ENCODE results near the gene TRIOBP.

TRIOBP gene

DNA sequence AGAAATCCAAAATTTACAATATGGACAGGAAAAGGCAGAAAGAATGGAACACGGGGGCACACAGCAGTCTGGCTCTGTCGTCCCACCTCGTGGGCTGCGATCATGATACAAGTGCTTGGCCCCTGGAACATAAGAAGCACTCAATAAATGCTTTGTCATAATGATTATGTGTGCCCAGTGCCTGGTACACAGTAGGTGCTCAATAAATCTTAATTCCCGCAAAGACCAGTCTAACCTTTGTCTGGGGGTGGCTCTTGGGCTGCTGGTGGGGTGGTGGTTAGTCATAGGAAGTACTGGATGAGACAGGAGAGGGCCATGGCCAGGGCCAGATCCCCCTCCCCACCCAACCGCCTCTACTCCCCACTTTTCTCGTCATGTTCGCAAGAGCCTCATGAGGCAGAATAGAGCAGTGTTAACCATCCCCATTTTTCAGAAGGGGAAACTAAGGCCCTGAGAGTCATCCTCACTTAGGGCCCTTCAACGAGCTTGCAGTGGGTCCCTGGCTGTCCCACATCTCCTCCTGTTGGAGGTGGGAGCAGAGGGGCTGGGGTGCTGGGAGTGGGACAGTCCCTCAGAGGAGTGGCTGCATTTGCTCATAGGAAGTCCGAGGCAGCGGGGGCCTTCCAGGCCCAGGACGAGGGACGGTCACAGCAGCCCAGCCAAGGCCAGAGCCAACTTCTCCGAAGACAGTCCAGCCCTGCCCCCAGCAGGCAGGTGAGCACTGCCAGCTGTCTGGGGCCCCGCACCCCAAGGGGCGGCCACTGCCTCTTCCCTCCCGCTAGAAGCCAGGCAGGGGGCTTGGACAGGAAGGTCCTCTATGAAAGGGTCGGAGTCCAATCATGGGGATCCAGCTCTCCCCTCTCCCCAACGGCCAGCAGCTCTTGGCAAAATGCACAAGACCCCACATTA, 36.1 kb downstream of the TRIOBP start:
- no peak for ATAC-seq

DNA sequence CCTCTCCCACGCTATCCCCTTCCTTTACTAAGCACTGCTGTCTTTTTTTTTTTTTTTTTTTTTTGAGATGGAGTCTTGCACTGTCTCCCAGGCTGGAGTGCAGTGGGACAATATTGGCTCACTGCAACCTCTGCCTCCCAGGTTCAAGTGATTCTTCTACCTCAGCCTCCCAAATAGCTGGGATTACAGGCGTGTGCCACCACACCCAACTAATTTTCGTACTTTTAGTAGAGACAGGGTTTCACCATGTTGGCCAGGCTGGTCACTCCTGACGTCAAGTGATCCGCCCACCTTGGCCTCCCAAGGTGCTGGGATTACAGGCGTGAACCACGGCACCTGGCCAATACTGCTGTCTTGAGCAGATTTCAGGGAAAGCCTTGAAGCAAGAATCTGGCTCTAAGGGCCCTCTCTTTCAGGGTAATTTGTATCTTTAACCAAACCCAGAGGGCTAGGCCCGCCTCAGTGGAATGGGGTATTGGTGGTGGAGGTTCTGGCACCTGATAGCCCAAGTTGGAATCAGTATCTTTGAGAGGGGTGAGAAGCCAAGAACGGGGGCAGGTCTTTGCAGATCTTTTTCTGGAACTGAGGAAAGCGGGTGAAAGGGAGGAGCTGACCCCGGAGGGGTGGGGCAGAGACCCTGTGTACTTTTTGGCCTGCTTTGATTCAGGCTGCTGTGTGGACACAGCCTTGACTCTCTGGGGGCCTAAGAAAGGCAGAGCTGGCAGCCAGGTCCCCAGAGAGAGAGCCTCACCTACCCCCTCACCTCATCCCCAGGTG, 37.0 kb downstream of the TRIOBP start:
- ATAC-seq: no peak

DNA sequence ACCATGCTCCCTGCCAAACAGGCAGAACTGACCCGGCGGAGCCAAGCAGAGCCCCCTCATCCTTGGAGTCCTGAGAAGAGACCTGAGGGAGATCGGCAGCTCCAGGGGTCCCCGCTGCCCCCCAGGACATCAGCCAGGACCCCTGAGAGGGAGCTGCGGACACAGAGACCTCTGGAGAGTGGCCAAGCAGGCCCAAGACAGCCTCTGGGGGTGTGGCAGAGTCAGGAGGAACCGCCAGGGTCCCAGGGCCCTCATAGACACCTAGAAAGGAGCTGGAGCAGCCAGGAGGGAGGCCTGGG, 37.5 kb downstream of the TRIOBP start:
- ATAC-seq: no peak

DNA sequence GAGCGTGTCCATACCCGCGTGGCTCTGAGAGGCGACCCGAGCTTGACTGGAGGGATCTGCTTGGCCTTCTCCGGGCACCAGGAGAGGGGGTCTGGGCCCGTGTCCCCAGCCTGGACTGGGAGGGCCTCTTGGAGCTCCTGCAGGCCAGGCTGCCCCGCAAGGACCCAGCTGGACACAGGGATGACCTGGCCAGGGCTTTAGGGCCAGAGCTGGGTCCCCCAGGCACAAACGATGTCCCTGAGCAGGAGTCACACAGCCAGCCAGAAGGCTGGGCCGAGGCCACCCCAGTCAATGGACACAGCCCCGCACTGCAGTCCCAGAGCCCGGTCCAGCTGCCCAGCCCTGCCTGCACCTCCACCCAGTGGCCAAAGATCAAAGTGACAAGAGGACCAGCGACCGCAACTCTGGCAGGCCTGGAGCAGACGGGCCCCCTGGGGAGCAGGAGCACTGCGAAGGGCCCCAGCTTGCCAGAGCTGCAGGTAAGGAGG, 38.2 kb downstream of the TRIOBP start:
- no peak for ATAC-seq

DNA sequence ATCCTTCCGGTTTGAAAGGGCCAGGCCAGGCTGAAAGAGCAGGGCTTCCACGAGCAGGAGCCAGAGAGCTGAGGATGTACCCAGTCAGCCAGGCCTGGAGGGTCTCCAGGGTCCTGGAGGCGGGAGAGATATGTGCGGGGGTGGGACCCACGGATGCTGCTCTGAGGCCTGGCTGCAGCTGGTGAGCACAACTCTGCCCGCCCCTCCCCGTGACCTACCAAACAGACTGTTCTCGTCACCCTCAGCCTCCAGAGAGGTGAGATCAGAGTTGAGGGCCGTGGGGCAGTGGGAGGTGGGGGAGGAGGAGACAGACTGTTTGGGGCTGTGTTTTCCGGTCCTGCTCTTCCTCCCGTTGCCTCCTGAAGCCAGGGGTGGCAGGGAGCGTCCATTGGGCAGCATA, 42.2 kb downstream of the TRIOBP start:
- no peak for ATAC-seq

DNA sequence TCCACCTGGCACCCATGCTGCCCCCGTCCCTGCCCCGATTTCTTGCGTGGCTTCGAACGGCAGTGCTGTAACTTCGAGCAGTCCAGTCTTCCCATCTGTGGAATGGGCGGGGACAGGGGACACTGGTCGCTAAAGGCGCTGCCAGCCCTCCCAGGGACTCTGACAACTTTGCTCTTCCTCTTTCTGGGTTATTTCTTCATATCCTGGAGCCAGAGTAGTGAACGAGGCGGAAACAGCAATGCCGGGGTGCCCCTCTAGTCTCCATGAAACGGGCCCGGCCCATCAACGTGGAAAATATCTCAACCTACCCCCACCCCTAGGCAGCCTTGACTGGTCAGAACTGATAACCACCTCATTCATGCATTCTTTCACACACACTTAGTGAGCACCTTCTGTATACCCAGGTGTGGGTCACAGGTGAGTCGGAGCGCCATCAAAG, 42.8 kb downstream of the TRIOBP start:
- ATAC-seq: no peak

DNA sequence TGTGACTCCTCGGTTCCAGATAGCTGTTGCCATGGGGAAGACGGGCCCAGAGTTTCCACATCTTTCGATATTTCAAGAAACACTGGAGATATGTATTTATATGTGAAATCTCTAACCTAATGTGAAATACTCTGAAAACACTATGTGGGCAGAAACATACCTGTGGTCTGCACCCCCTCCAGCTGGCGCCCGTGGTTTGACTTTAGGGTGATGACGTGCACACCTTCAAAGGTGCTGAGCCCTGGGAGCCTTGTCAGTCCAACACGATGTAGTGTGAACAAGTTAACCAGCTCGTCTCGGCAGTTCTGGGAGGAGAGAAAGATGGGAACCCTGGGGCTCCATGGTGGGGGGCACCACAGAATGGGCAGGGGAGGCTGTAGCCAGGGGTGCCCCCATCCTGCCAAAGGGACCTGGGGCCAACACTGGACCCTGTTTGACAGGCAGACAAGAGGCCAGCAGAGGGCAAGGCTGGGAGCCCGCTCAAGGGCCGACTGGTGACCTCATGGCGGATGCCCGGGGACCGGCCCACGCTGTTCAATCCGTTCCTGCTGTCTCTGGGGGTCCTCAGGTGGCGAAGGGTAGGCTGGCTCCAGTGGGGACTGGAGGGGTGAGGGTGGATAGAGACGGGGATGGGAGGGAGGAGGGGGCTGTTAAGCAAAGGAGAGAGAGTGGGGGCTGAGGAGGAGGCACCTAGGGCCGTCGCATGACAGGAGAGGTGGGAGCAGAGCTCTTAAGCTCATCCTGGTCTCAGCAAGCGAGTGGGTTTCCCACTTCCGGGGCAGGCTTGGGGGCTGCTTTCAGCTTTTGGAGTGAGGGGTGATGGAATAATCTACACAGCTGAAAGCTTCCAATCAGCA, 43.8 kb downstream of the TRIOBP start:
- no peak for ATAC-seq

DNA sequence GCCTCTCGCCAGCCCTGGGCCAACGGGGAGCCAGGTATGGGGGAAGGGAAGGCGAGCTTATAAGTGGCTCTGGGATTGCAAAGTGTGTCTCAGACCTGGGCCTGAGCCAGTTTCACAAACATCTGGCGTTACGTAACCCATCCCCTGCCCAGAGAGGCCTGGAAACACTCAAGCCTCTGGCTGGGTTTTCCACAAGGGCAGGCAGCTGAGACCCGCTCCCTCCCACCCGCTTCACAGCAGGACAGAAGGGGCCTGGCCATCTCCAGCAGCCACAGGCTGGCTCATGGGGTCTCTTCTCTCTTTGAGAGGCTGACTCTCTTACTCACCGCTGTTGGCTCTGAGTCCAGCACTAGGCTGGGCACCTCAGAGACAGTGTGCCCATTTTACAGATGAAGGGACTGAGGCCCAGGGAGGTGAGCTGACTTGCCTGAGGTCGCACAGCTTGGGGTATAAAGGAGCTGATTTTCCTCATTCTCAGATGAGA, 44.5 kb downstream of the TRIOBP start:
- ATAC-seq: no peak

DNA sequence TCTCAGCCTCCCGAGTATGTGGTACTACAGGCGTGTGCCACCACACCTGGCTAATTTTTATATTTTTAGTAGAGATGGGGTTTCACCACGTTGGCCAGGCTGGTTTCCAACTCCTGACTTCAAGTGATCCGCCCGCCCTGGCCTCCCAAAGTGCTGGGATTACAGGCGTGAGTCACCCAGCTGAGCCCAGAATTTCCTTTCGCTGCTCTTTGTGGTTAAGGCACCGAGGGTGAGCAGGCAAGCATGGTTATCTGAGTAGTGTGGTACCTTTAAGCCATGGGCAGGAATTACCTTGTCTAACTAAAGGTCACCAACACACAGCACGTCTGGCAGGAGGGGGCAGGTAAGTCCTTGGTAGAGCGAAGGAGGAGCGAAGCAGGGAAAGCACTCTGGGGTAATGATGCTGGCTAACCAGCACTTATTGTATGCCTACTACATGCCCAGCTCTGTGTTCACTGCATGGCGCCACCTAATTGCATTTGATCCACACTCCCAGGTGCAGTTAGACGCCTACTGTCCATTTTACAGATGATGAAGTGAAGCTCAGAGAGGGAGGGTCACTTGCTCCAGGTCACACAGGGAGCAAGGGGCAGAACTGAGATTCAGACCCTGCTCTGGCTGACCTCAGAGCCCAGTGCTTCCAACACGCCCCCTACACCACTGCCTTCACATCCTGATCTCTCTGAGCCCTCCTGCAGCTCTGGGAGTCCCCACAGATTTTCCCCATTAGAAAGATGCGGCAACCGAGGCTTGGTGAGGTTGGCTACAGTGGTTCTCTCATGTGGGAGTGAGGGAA, 45.7 kb downstream of the TRIOBP start:
- ATAC-seq: no peak

DNA sequence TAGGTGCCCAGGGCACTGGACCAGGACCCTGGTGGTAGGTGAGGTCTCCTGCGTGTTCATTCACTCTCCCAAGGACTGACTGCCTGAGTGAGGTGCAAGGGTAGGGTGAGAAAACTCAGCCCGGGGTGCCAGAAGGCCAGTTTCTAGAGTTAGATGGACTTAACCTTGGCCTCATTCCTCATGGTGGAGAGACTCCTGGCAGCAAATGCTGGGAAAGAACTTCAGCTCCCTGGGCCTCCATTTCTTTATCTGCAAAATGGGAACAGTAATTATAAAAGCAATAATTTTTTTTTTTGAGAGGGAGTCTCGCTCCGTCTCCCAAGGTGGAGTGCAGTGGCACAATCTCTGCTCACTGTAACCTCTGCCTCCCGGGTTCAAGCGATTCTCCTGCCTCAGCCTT, 47.7 kb downstream of the TRIOBP start:
- ATAC-seq: no peak

DNA sequence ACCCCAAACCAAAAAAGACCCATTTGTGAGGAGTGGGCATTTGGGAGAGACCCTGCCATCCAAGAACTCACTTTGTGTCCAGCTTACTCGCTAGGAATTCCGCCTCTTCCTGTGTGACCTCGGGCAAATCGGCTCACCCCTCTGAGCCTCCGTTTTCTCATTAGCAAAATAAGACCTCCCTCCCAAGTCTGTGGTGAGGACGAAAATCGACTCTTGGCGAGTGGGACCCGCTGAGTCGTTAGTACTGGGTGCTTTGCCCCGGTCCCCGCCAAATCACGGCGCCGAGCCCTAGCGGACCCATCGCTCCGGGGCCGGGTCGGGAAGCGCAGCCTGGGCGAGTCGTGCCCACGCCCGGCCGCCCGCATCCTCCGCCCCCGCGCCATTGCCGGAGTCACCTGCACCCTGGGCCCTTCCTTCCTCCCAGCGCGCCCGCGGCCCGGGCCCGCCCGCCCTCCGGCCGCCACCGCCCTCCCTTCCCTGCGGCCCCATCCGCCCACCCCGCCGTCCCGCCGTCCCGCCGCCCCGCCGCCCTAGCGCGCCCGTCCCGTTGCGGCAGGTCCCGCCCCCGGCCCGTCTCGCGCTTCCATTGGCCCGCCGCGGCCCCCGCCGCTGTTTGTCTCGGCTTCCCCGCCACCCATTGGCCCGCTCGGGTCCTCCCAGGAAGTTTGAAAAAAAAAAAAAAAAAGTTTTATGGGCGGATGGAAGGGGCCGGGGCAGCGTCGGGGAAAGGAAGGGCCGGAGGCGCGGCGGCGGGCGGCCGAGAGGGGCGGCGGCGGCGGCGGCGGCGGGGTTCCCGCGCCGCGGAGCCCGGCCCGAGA, 48.9 kb downstream of the TRIOBP start:
- ATAC-seq: peak; percentile 93 to 95

DNA sequence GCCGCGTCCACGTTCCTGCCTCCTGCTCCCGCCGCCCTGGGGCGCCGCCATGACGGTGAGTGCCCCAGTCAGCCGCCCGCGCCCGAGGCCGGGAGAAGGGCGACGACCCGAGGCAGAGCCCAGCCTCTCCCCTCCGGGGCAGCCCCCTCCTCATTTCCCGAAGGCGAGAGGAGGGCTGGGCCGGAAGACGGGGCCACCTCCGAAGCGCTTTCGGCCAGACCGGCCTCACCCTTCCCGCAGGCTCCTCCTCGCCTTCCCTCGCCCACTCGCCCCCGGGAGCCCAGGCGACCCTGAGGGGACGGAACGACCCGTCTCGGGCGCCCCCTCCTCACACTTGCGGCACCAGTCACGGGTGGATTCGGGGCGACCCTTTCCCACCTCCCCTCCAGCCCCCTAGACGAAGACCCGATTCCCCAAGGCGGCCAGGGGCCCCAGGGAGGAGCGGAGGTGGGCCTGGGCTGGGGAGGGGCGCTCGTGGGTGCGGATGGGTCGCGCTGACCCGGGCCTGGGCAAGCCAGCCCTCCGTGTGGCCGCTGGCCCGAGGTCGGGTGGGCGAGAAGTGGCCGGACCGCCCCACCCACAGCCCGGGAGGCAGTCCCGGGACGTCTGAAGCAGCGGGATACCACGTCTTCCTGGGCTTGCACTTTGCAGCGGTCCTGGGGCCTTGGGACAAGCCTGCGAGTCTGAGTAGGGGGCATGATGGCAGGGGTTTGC, 49.7 kb downstream of the TRIOBP start:
- ATAC-seq: peak; percentile 1 to 39

DNA sequence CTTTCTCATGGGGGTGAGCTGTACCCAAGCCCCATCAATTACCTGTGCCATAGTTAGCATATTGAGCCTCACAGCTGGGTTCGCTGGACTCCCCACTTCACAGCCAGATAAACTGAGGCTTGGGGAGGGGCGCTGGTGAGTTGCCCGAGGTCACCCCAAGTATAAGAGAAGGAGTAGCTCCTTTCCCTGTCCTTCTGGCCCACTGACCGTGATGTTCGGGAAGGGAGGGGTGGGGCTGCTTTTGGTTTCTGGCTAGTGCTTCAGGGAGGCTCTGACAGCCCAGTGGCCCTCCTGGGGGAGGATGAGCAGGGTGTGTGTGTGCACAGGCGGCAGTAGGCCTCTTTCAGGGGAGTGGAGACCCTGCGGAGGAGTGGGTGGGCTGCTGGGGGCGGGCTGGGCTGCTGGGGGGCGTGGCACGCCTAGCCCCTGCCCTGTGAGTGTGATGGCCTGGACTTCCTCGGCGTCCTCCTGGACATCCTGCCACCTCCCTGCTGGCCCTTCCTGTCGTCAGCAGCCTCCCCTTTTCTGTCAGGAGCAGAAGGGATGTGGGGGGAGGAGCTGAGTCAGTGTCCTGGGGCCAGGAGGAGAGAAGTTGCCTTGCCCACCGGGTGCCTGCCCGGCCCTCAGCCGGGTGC, 50.3 kb downstream of the TRIOBP start:
- ATAC-seq: no peak

DNA sequence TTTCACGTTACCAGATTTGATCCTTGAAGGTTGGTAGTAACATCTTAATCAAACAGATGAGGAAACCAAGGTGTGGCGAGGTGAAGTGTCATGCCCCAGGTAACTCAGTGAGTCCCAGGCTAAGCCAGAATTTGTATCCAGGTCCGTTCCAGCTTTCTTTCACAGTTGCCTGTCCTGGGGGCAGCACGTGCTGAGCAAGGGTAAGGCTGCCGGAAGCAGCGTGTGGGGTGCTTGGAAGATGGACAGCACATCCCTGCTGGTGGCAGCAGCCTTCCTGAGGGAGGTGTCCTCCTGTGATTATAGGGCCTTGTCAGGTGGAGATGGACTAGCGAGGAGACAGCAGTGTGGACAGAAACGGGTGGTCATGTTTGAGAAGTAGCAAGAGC, 50.9 kb downstream of the TRIOBP start:
- no peak for ATAC-seq

DNA sequence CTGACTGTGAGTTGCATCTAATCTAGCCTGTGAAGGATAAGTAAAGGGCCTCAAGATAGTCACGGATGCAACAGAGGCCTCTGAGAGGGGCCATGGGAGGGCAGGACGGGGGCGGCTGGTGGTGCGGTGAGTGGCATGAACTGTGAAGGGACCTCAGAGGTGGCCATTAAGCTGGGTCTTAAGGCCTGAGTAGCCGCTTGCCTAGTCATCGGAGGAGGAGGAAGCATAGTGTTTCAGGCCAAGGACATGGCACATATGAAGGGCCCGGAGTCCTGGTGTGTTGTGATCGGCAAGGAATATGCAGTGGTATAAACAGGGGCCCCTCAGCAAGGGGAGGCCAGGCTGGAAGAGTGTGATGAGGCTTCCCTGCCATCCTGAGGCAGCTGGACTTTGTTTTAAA, 51.8 kb downstream of the TRIOBP start:
- ATAC-seq: no peak

DNA sequence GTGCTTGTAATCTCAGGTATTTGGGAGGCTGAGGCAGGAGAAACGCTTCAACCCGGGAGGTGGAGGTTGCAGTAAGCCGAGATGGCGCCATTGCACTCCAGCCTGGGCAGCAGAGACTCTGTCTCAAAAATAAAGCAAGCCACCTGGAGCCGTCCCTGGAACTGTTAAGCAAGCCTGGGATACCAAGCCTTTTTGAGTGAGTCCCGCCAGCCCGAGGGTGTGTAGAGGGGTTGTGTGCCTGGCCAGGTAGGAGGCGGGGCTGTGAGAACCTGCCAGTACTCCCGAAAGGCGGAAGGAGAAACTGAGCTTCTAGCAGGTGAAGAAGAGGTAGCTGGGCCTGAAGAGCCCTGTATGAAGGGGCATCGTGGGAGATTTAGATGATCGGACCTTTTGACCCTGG, 52.4 kb downstream of the TRIOBP start:
- ATAC-seq: no peak

DNA sequence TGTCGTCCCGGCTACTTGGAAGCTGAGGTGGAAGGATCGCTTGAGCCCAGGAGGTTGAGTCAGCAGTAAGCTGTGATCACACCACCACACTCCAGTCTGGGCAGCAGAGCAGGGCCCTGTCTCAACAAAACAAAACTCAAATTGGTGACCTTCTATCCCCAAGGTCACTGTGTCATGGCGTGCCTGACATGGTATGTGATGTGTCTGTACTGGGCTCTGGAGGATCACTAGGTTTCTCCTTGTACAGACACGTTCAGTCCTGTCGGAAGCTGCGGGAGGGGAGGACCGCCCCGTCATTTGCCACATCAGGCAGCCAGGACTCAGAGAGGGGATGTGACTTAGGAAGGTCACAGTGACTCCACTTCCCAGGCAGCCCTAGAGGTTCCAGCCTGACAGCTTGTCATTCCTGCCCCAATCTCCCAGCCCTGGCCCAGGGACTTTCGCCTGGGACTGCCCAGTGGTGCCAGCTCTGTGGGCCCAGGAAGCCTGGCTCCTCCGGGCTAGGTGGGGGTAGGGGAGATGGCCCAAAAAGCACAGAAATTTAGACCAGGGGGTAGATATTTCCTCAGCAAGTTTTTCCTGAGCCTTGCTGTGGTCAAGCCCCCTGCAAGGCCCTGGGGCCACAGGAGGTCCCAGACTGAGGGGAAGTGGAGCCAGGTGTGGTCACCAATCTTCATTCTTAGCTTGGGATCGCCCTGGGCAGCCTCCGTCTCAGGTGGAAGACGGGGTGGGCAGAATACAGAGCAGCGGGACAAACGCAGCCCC, 53.2 kb downstream of the TRIOBP start:
- no peak for ATAC-seq

DNA sequence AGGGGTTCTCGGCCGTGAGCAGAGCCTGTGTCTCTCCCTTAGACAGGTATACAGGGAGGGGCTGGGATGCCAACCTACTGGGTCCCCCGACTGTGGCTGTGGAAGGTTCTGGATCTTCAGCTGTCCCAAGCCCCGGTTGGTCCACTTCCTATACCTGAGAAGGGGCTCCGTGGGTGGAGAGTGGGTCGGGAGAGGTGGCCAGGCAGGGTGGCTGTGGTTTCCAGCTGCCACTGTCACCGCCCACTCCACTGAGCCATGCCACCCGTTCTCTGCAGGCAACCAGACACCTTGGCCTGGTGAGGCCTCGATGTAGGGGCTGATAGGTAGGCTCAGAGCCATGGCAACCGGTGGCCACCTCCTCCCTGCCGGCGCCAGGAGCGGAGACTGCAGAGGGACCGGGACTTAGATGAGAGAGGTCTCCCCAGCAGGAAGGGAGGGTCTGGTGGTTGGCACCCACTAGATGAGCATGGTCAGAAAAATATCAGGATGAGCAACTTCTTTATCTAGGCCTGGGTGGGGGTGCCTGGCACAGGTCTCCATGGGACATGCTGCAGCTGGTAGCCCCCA, 53.8 kb downstream of the TRIOBP start:
- ATAC-seq: no peak

Data from activated CD4-positive, CD25-positive, alpha-beta regulatory T cell treated with anti-CD3 and anti-CD28 coated beads, Interleukin-2, amount 50 U/mL, for 24 hours (primary cell).